ENCODE results near the gene TTC38.

Gene TTC38

GRCh38 chr22:46289244-46289891 is 21.6 kb downstream of the TTC38 start:
- DNase-seq (ENCODE audit: extremely low read depth, insufficient read length) = no peak
- Histone ChIP-seq H3K36me3 (ENCODE audit: control insufficient read depth, insufficient read depth, low read length) (peaks cover 18% of the 10 kb centered on the region), H3K4me3 (replicated peaks; ENCODE audit: low read depth, low read length) (no peak overlapping the region), H3K27me3 (replicated peaks; ENCODE audit: control insufficient read depth, insufficient read depth, low read length) (no peaks in the 10 kb centered on the region)
- TF ChIP-seq CTCF (IDR thresholded peaks at IDR 0.05; ENCODE audit: insufficient read depth, low read length, poor library complexity, severe bottlenecking) = no peak

DNA sequence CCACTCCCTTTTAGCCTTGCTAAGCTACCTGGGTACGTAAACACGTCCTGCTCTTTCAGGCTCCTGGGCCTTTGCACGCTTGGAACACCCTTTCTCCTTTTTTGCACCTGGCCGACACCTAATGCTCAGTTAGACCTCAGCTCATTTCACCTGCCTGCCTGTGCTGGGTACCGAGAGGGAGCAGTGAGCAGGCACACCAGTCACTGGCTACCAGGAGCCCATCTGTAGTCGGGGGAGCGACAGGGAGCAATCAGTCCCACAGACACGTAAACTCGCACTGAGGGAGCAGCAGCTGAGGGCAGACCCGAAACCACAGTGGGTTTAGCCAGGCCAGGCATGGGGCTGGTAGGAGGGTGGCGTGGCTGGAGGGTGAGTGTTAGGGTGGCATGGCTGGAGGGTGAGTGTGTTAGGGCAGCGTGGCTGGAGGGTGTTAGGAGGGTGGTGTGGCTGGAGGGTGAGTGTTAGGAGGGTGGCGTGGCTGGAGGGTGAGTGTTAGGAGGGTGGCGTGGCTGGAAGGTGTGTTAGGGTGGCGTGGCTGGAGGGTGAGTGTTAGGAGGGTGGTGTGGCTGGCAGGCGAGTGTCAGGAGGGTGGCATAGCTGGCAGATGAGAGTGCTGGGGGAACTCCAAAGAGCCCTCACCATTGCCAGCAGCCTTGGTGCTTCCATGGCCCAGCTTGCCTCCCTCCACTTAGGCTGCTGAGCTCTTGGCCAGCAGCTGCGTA is 22.5 kb downstream of the TTC38 start:
- Histone ChIP-seq H3K4me3 (replicated peaks; ENCODE audit: low read depth, low read length) (no peak overlapping the region), H3K36me3 (ENCODE audit: control insufficient read depth, insufficient read depth, low read length) (peaks cover 14% of the 10 kb centered on the region)

GRCh38 chr22:46290843-46291785 is 23.3 kb downstream of the TTC38 start:
- H3K36me3 ChIP-seq (ENCODE audit: control insufficient read depth, insufficient read depth, low read length) = peaks cover 13% of the 10 kb centered on the region
- TF ChIP-seq CTCF (IDR thresholded peaks at IDR 0.05; ENCODE audit: insufficient read depth, low read length, poor library complexity, severe bottlenecking) = no peak
- H3K4me3 ChIP-seq (replicated peaks; ENCODE audit: low read depth, low read length) = no peak overlapping the region
- H3K27me3 ChIP-seq (replicated peaks; ENCODE audit: control insufficient read depth, insufficient read depth, low read length) = no peaks in the 10 kb centered on the region
- no peak for DNase-seq (ENCODE audit: extremely low read depth, insufficient read length)

More for the DNA sequence above, 22.5 kb downstream of the TTC38 start:
- no peak for TF ChIP-seq CTCF (IDR thresholded peaks at IDR 0.05; ENCODE audit: insufficient read depth, low read length, poor library complexity, severe bottlenecking)
- H3K27me3 ChIP-seq (replicated peaks; ENCODE audit: control insufficient read depth, insufficient read depth, low read length) = no peaks in the 10 kb centered on the region
- DNase-seq (ENCODE audit: extremely low read depth, insufficient read length) = no peak

DNA sequence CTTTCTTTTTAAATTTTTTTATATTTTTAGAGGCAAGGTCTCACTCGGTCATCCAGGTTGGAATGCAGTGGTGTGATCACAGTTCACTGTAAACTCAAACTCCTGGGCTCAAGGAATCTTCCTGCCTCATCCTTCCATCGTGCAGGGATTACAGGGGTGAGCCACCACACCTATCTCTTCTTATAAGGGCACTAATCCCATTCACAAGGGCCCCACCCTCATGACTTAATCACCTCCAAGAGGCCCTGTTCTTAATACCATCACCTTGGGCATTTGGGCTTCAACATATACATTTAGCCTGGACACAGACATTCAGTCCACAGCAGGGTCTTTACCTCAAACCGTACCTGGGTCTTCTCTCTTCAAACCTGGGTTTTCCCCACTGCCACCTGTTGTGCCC is 24.4 kb downstream of the TTC38 start:
- Histone ChIP-seq H3K4me3 (replicated peaks; ENCODE audit: low read depth, low read length) (no peak overlapping the region), H3K27me3 (replicated peaks; ENCODE audit: control insufficient read depth, insufficient read depth, low read length) (no peaks in the 10 kb centered on the region), H3K36me3 (ENCODE audit: control insufficient read depth, insufficient read depth, low read length) (peaks cover 11% of the 10 kb centered on the region)
- TF ChIP-seq CTCF (IDR thresholded peaks at IDR 0.05; ENCODE audit: insufficient read depth, low read length, poor library complexity, severe bottlenecking) = no peak
- no peak for DNase-seq (ENCODE audit: extremely low read depth, insufficient read length)

DNA sequence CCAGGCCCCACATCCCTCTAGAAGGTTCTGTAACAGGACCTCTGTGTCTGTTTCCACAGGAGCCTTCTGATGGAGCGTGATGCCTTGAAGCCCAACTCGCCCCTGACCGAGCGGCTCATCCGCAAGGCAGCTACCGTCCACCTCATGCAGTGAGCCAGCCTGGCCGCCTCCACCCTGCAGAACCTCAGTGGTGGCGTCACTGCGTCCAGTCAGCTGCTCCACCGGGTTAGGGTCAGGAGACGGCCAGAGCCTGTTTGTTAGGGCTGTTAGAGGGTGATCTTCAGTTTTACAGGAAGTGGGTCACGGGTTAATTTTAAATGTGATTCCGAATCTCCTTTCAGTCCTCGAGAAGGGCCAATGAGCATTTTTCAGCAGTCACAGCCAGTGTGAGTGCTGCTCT is 24.9 kb downstream of the TTC38 start:
- no peak for TF ChIP-seq CTCF (IDR thresholded peaks at IDR 0.05; ENCODE audit: insufficient read depth, low read length, poor library complexity, severe bottlenecking)
- H3K27me3 ChIP-seq (replicated peaks; ENCODE audit: control insufficient read depth, insufficient read depth, low read length) = no peaks in the 10 kb centered on the region

More for the DNA sequence above, 24.9 kb downstream of the TTC38 start:
- peaks cover 11% of the 10 kb centered on the region for H3K36me3 ChIP-seq (ENCODE audit: control insufficient read depth, insufficient read depth, low read length)
- DNase-seq (ENCODE audit: extremely low read depth, insufficient read length) = no peak
- no peak overlapping the region for H3K4me3 ChIP-seq (replicated peaks; ENCODE audit: low read depth, low read length)

Data from GM06990 (cell line).